ENCODE results near the gene BTBD16.

BTBD16 gene

DNA sequence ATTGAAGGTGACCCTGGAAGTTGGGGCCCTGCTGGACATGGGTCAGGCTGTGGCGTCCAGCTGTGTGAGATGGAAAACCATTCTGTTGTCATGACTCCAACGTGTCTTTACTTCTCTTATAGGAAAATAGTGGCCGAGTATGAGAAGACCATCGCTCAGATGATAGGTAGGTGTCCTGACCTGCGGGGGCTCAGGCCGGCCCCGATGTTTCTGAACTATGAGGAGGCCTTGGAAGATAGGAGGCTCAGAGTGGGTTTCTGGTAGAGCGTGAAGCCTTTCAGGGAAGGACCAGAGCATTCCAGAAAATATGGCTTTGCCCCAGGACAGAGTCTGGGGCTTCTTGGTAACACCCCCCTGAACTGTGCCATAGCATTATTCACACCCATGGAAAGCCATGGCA lies 29.3 kb upstream of the BTBD16 start:
- TF ChIP-seq, protein P1, sequence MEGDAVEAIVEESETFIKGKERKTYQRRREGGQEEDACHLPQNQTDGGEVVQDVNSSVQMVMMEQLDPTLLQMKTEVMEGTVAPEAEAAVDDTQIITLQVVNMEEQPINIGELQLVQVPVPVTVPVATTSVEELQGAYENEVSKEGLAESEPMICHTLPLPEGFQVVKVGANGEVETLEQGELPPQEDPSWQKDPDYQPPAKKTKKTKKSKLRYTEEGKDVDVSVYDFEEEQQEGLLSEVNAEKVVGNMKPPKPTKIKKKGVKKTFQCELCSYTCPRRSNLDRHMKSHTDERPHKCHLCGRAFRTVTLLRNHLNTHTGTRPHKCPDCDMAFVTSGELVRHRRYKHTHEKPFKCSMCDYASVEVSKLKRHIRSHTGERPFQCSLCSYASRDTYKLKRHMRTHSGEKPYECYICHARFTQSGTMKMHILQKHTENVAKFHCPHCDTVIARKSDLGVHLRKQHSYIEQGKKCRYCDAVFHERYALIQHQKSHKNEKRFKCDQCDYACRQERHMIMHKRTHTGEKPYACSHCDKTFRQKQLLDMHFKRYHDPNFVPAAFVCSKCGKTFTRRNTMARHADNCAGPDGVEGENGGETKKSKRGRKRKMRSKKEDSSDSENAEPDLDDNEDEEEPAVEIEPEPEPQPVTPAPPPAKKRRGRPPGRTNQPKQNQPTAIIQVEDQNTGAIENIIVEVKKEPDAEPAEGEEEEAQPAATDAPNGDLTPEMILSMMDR (IDR thresholded peaks at IDR 0.05), result no peak

DNA sequence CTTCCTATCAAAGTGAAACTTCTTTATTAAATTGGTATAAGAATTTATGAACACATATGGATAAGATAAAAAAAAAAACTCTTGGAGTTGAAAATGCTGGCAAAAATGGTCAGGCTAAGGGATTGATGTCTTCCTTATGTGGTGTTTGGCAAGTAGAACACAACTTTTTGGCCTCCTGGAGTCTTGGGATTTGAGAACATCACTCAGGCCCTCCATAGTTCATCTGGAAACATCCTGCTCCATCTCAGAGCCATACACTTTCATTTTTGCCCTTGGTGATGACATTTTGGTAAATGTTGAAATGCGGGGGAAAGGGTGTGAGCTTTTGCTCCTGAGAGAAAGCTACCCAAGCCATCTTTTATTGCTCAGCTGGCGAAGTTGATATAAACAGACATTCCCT lies 27.5 kb upstream of the BTBD16 start:
- TF ChIP-seq, protein P1 (IDR thresholded peaks at IDR 0.05), result no peak

DNA sequence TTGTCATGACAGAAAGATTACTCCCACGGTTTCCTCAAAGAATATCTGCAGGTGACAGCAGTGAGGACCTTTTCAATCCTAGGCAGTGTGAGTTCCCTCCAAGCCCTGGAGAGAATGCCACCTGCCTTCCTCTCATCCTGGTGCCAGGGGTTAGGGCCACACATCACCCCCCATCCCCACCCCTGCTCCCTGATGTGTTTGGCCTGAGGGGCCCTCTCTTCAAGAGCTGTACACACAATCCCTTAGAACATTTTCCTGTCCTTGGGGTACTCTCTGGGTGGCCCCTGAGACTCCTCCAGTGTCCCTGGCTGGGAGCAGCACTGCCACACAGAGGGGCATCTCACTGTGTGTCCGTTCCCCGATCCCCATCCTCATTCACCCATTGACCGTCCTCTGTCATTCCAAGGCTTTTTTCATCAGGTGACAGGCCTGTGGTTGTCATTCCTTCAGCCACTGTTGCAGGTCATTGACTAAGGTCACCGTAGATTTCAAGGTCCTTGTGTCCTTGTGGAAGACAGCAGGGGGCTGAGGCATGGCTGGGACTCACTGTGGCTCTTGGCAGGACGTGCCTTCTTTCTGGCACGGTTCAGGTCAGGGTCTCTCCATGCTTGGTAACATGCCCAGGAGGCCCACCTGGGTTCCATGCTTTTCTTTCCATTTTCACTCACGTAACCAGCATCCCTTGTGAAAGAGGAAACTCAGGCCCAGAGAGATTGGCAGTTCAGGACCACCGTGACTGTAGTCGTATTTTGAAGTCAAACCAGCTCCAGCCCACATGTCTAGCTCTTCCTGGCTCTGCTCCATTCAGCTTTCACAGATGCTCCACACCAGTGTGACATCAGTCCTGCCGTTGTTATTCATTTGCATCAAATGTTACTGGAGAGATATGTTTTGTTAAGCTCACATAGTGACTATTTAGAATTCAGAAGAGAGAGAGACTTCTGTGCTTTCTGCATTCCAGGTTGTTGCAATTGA lies 26.8 kb upstream of the BTBD16 start:
- TF ChIP-seq, protein P1 (IDR thresholded peaks at IDR 0.05), result no peak

DNA sequence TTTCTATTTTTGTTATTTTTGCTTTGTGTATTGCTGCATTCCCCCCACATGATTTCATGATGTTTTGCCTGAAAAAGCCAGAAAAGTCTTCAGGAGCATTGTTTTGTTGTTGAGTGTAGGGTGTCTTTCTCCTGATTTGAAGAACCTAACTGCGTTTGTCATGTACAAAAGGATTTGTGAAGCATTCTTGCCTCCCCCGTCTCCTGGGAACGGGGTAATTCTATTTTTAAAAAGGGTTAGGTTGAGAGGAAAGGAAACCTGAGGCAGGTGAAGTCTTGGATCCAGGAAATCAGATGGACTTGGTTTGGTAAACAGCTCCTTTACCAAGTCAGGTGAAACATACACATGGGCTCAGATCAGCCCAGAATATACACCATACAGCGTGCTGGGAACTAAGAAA lies 26.0 kb upstream of the BTBD16 start:
- TF ChIP-seq, protein P1 (IDR thresholded peaks at IDR 0.05), result no peak

DNA sequence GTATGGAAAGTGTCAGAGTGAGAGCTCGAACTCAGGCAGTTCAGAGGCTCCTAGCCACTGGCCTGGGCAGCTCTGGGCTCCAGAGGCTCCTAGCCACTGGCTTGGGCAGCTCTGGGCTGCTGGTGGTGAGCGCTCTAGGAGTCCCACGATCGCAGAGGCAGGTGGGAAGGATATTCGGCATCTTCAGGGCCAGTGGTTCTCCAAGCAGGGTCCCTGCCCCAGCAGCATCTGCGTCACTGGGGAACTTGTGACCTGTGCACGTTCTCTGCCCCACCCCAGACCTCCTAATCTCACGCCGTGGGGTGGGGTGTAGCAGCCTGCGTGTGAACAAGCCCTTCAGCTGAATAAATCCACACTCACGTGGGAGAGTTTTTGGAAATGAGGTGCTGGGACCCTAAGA lies 25.2 kb upstream of the BTBD16 start:
- TF ChIP-seq, protein P1 (IDR thresholded peaks at IDR 0.05), result no peak

DNA sequence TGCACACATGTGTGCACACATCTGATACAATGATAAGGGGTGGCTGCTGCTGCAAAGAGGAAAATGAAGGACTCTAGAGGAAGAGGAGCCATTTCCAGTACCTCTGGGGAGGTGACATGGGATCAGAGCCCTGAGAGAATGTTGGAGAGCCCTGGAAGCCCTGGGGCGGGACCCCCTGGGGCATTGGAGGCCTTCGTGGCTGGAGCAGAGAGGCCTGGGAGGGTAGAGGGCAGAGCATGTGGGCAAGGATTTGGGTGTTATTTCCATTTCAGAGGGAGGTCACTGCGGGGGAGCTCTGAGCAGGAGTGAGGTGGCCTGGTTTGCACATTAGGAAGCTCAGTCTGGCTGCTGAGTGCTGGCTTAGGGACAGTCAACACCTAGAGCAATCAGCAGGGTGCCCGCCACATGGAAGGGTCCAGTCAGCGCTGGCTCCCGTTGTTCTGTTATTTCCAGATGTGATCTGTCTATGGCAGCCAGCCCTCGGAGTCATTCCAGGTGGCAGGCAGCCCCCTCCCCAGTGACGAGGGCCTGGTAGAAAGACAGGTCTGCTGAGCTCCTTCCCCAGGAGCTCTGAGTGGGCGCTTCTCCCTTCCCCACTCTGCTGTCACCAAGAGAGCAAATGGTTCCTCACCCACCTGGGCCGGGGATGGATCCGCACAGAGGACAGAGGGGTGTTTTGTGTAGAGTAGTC lies 24.1 kb upstream of the BTBD16 start:
- TF ChIP-seq, protein P1 (IDR thresholded peaks at IDR 0.05), result no peak

DNA sequence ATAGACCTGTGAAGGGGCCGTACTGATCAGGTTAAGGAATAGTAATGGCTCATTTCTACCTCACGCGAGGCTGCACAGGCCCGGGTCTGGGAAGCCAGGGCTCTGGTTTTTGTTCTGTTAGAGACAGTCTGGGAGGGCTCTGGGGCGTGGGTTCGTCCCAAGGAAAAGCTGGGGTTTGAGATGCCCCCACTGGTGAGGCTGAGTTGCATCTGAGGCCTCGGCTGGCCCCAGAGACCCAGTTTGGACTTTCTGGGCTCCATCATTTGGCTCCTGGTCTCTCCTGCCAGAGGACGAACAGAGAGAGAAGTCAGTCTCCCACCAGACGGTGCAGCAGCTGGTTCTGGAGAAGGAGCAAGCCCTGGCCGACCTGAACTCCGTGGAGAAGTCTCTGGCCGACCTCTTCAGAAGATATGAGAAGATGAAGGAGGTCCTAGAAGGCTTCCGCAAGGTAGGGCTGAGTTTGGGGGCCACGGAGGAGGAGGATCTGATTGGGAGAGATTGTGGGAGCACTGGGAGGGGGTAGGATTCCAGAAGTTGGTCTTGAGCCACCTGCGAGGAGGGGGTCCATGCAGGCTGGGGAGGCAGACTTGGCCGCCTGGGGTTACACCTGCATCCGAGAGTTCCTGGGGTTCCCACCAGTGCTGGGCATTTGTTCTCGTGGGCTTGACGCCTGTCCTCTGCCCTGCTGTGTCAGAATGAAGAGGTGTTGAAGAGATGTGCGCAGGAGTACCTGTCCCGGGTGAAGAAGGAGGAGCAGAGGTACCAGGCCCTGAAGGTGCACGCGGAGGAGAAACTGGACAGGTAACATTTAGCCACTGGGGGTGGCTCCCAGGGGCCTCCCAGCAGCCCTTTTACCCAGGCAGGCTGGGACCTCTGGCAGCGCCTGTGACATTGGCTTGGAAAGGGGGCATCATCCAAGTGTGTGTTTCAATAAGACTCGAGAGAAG lies 22.5 kb upstream of the BTBD16 start:
- TF ChIP-seq, protein P1 (IDR thresholded peaks at IDR 0.05), result no peak
